ENCODE data around the gene NUDT5.
"Not testable (repeated sequence)": the region's sequence is repeated elsewhere in the genome, so short reads cannot be mapped to it uniquely, and the experiment has no call there.

The NUDT5 gene

DNA sequence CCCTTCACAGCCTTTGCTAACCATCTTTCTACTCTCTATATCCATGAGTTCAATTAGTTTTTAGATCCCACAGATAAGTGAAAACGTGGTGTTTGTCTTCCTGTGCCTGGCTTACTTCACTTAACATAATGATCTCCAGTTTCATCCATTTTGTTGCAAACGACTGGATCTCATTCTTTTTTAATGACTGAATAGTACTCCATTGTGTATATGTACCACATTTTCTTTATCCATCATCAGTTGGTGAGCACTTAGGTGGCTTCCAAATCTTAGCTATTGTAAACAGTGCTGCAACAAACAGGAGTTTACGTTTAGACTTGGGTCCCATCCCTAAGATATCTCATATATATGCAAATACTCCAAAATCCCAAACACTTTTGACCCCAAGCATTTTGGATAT lies 9.4 kb upstream of the NUDT5 start:
- no peak for DNase-seq (ENCODE audit: low read depth in 2 of 2)

DNA sequence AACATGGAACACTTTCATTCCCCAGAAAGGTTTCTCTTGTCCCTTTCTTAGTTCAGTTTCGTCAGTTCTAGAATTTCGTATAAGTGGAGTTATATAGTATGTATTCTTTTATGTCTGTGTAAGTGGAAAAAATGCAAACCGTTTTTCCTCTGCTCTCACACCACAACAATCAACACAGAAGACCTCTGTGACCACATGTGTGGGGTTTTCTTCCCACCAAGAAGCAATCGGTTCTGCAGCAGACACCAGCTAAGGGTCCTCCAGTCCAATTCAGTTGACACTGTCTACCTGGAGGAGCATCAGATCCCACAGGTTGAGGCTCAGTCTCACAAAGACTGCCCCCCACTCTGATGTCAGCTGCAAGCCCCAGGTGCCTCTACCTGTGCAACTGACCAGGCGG lies 6.5 kb upstream of the NUDT5 start:
- DNase-seq (ENCODE audit: low read depth in 2 of 2) = no peak

DNA sequence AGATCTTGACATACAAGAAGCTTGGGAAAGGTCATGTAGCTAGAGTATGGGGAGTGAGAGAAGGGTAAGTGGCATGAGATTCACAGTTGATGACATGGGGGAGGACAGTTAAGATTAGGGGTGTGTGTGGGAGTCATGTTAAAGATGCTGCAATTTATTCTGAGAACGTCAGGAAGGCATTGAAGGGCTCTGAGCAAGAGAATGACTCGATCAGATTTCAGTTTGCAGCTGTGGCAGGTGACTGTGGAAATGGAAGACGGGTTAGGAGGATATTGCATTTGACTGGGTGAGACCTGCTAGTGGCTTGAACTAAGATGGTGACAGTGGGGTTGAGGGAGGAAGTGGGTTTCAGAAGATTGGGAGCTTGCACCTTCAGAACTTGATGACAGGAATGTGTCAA lies 5.9 kb upstream of the NUDT5 start:
- no peak for DNase-seq (ENCODE audit: low read depth in 2 of 2)

DNA sequence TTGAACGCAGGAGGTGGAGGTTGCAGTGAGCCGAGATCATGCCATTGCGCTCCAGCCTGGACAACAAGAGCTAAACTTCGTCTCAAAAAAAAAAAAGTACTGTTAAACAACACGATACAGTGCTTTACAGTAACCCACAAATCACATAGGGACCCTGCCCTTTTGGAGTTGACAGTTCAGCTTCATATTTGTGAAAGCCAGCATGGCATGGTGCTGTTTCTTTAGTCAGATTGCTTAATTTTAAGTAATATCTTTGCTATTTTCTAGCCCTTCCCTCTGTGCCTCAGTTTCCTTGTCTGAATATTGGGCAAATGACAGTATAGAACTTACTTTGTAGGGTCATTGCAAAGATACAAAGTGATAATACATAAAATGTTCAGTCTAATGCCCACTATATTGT lies 5.2 kb upstream of the NUDT5 start:
- DNase-seq (ENCODE audit: low read depth in 2 of 2) = no peak

DNA sequence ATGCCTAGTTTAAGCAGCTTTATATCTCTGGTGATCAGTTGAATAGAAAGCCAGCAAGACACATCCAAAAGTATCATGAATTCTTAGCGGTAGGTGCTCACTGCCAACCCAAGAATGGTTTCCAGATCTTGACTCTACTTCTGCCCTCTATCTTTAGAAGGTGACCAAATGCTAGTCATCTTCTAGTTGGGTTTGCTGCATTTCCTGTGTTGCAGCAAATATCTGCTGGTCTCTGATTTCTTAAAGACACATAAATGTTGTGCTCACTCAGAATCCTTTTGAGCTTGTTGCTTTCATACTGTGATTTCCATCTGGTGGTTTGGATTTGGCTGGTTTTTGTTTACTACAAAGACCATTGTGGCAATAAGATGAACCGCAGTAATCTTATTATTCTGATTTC lies 2.5 kb upstream of the NUDT5 start:
- no peak for DNase-seq (ENCODE audit: low read depth in 2 of 2)

DNA sequence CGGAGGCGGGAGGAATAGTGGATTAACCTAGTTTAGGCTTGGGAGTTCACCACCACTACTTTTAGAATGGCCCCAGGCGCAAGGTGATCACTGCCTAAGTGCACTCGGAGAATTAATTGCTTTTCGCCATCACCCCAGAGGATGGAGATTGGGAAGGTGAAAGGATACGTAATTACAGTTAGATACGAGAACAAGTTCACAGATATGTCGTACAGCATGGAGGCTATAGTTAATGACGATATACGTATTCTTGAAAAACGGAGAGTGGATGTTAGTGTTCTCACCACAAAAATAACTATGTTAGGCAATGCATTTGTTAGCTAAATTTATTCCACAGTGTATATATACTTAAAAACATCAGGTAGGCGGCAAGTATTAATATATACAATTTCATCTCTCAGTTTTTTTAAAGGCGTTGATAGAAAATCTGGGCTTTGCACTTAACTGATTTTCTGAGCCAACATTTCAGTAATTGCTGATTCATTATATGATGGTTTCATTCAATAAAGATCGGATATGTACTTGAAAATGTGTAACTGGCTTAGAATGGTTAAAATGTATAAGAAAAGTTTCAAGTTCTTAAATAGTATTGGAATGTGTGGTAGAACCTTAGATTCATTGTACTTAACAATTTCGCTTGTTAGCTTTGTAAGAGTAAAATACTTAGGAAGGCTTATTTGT lies 980 bp upstream of the NUDT5 start:
- DNase-seq (ENCODE audit: low read depth in 2 of 2) = peak in 1 of 2 donors; percentile 5

DNA sequence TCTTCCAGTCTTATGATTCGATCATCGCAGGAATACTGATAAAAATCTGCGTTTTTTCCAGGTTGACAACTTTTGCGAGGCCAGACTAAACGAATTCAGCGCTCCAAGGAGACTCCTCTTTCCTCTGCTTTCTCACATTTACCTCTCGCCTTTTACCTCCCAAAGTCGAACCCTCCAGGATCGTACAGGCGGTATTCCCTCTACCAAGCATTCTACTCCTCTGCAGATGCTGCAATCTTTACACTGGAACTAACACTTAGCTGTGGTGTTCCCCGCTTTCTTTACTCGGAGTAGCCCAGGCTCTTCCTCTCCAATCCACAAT lies 449 bp downstream of the NUDT5 start:
- DNase-seq (ENCODE audit: low read depth in 2 of 2) = no peak

DNA sequence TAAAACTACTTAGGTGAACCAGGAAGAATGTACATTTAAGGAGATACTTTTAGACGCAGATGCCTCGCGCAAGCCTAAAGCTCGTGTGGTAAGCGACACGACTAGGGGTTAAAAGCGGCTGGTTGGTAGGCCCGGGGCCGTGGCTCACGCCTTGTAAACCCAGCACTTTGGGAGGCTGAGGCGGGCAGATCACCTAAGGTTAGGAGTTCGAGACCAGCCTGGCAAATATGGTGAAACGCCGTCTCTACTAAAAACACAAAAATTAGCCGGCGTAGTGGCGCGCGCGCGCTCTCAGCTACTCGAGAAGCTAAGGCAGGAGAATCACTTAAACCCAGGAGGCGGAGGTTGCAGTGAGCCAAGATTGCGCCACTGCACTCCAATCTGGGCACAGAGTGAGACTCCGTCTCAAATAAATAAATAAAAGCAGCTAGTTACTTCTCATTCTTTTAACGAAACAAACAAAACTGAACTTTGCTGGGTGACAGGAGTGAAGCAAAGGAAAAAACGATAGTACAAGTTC lies 879 bp downstream of the NUDT5 start:
- DNase-seq (ENCODE audit: low read depth in 2 of 2) = peak; percentile 29

DNA sequence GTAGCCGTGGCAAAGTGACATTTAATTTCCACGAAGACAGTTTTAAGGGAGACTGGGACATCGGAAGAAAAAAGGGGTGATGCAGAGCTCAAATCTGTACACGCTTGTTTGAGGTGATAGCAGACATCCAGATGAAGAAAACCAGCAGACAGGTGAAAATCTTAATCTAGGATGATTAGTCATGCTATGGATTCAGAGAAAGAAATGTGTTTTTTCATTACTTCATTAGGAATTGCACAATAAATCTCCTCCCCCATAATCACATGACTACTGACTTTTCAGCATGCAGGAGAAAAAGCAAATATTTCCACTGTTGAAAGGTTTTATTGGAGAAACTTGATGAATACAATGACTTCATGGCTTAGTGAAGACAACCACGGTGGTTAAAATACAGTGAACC lies 2.5 kb downstream of the NUDT5 start:
- DNase-seq (ENCODE audit: low read depth in 2 of 2) = no peak

DNA sequence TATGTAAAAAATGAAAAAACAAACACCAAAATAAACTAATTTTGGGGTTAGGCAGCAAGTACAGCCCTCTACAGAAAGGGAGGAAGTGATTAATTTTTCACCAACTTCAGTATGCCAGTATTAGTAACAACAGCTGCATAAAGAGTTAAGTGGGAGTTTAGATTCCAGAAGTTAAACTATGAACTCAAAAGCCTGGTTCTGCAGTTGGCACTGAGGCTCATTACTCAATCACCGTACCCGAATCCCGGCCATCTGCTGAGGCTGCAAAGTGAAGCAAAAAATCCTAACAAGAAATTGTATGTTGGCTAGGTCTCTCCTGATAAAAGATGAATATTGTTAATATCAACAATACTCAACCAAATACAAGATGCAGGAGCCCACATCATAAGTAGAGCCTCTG lies 4.0 kb downstream of the NUDT5 start:
- no peak for DNase-seq (ENCODE audit: low read depth in 2 of 2)

DNA sequence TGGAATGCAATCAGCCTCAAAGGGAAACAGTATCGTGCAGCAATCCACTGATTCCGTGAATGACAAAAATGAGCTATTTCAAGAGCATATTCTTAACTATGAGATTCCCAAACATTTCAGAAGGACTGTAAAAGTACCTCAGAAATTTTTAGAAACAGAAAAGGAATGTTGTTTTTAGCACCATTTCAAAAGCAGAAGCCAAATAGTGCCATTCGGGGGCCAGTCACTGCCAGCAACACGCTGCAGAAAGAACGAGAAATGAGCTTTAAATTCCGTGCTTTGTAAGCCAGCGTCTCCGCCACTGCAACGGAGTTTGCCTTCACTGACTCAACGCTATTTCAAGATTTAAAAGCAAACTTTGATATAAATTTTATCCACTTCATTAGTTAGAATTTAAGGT lies 6.3 kb downstream of the NUDT5 start:
- DNase-seq (ENCODE audit: low read depth in 2 of 2) = no peak

DNA sequence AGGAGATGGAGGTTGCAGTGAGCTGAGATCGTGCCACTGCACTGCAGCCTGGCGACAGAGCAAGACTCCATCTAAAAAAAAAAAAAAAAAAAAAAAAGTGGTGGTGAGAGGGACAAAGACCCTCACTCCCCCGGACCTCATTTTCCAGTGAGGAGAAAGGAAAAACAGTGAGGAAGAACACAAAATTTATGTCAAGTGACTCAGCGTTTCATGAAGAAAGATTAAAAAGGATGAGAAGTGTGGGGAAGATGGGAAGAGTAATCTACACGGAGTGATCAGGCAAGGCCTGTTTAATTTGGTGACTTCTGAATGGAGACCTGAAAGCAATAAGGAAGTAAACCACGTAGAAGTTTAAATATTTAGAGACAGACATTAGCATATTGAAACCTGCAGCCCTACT lies 7.0 kb downstream of the NUDT5 start:
- no peak for DNase-seq (ENCODE audit: low read depth in 2 of 2)

DNA sequence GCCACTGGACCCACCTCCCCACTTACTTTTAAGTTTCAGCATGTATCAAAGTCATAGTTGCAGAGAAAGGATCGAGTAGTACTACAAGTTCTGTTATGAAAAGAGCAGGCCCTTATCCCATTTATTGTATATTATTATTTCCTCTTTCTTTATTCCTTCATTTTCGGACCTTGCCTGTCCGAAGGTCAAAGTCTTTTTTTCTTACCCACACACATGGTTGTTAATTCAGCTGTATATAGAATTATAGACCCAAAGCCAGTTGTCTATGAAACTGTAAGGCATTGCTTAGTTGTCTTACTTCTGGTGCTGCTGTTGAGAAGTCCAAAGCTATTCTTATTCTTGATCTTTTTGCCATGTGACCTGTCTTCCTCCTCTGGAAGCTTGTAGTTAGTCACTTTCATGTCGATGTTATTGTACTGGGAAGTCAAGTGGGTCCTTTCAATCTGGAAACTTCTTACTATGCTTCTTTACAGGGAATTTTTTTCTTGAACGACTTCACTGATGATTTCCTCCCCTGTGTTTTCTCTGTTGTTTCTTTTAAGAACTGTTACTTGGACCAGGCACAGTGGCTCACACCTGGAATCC lies 8.3 kb downstream of the NUDT5 start:
- DNase-seq (ENCODE audit: low read depth in 2 of 2) = no peak

DNA sequence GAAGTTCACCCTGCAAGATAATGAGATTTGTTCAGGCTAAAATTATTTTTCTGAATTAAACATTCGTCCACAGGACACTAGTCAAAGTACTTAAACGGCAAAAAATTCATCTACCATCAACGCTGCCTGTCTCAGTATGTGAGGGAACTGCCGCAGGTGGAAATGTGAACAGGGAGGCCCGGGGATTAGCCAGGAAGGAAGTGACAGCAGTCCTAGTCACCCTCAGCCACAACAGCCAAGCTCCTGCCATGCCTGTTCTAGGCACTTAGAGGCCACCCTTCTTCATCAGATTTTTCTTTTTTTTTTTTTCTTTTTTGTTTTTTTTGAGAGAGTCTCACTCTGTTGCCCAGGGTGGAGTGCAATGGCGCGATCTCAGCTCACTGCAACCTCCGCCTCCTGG lies 9.4 kb downstream of the NUDT5 start:
- no peak for DNase-seq (ENCODE audit: low read depth in 2 of 2)

DNA sequence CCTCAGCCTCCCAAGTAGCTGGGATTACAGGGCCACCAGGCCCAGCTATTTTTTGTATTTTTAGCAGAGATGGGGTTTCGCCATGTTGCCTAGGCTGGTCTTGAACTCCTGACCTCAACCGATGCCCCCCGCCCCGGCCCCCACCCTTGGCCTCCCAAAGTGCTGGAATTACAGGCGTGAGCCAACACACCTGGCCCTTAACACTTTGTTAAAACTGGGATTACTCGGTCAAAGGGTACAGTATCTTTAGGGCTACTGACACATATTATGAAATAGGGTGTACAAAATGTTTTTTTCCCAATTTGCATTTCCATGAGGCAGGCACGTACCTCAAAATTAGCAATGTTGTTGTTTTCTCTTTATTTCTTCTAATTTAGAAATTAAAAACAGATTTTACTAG lies 11.5 kb downstream of the NUDT5 start:
- DNase-seq (ENCODE audit: low read depth in 2 of 2) = no peak

DNA sequence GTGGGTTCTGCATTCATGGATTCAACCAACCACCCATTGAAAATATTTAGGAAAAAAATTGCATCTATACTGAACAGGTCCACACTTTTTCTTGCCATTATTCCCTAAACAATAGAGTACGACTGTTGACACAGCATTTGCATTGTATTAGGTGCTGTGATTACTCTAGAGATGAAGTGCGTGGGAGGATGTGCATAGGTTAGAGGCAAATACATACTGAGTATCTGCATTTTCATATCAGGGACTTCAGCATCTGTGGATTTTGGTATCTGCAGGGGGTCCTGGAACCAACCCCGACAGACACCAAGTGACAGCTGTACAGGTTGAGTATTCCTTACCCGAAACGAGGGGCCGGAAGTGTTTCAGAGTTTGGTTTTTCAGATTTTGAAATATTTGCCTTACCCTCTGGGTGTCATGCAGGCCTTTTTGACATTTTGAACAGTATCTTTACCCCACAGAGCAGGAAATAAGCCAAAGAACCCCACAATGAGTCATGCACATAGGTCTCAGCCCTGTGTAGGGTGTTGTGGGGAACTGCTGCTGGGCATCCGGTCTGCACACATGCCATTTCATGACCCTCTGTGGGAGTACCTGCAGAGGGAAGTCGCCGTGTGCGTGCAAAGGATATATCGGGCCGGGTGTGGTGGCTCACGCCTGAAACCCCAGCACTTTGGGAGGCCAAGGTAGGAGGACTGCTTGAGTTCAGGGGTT lies 14.5 kb downstream of the NUDT5 start:
- DNase-seq (ENCODE audit: low read depth in 2 of 2) = peak; percentile 27 to 60

DNA sequence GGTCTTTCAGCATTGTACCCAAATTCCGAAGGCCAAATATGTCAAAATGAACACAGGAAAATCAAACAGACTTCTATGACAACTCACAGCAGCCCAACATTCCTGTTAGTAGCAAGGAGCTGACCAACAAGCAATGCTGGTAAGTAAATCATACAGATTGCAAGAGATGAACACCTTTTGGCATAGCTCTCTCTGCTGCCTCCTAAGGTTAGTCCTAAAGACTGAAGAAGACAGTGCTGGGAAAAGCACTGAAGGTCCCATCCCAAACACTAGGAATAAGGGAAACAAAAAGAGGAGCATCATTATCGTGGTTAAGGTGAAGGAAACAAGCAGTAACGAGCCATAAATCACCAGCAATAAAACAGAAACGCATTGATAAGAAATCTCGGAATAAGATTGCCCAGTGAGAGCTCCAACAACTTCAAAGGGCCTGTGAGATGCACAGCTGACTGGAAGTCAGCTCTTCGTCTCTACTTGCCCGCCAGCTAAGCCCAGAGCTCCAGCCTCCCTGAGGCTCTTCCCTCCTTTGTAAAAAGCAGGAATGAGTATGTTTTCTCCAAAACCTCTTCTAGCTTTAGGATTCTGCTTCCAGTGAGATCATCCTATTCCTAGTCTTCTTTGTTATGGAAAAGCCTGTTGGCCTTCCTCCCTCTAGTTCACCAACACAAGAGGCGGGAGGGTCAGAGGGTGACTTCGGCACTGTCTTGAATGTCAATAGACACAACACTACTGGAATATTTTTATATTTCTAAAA lies 15.3 kb downstream of the NUDT5 start:
- no peak for DNase-seq (ENCODE audit: low read depth in 2 of 2)

DNA sequence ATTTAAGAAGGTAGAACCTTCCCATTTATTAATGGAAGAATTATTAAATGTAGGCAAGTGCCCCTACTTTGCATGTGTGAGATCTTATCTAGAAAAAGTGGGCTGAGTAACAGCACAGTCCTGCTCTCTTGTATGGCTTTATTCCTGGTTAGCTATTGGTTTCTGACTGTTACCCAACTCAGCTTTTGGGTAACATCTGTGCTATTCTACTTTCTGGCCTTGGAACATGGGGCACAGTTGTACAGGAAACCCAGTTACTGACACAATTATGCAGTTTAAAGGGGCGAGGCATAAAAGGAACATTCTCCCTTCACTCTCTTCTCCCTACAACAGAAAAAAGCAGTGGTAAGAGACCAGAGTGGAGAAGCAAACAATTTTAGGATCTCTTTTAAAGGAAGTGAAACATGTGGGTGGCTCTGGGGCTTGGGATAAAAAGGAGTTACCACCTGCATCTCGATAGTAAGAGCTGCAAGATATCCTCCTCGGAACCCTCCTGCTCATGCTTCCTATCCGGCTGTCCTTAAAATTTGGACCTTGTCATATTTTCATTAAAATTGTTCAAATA lies 16.0 kb downstream of the NUDT5 start:
- DNase-seq (ENCODE audit: low read depth in 2 of 2) = no peak

DNA sequence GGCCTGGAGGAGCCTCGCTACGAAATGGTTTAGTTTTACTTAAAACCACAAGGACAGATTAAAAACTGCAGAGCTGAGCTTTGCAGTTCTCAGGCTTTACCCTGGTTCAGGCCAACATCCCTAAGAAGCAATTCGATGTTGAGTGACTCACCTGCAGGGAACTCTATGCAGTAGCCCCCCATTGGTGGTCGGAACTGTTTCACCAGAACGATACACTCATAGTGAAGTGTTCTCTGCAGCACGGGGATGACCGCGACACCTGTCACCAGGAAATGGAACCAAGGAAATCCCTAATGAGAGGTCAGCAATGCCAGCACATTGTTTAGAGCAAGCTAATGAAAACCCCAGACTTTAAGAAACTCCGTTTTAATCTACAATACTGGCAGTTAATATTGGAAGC lies 18.0 kb downstream of the NUDT5 start:
- no peak for DNase-seq (ENCODE audit: low read depth in 2 of 2)

DNA sequence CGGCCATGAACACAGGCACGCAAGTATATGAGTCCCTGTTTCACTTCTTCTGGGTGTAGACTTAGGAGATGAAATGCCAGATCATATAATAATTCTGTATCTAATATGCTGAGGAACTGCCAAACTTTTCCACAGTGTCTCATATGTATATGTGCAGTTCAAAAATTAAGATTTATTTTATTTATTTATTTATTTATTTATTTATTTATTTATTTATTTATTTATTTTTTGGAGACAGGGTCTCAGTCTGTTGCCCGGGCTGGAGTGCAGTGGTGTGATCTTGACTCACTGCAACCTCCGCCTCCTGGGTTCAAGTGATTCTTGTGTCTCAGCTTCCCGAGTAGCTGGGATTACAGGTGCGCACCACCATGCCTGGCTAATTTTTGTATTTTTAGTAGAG lies 24.2 kb downstream of the NUDT5 start:
- not testable (repeated sequence) for DNase-seq (ENCODE audit: low read depth in 2 of 2)

DNA sequence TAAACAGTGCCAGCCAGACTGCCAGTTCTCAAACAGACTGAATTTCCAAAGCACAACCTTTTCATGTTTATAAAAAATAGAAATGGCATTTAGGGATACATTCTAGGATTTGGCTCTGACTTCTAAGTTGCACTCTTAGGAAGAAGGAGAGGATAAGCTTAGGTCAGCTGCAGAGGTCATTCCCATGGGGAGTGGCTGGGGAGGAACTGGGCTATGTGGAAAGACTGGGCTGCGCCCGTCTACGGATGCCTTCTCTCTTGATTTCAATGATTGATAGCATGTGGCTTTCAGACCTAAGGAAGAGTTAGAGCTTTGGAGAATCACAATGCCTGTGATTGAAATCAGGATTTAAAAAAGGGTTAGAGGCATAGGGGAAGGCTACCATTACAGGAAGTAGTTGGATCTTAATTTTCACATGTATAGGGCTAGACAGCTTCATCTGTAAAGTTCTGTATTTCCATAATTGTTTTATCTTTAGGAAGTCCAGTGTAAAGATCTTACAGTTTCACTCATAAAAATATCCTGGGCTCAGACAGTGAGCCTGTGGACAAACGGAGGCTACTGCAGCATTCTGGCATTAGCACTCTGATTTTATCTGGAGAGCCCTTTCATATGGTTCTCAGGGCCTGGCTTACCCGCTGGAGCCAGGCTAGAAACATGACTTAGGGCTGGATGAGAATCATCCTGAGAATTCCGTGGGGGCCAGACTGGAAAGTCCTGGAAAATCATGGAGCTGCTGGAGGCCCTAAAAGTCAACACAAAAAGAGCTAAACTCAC lies 29.5 kb downstream of the NUDT5 start:
- no peak for DNase-seq (ENCODE audit: low read depth in 2 of 2)

DNA sequence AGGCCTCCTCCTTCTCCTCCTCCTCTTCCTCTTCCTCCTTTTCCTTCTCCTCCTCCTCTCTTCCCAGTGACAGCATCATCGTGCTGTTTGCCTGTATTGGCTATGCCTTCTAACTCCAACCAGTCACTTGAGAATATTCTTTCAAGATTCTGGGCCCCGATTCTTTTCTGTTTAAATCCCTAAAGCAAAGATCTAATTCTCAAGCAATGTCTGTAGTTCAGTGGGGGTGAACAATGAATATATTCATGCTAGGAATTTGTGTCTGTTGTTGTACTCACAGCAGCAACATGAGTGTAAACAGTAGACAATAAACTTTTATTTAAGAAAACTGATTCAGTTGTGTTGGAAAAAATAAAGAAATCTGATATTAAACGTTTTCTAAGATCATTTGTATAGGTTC lies 30.7 kb downstream of the NUDT5 start:
- no peak for DNase-seq (ENCODE audit: low read depth in 2 of 2)

Measured in stimulated activated CD4-positive, alpha-beta T cell treated with anti-CD3 and anti-CD28 coated beads, Interleukin-4, amount 100 ng/mL, for 48 hours (primary cell).